Keratinocyte (primary cell): ENCODE measurements around the gene MTHFD1L. TPM values are rescaled to one million over a fixed set of nuclear protein-coding genes. Genes with fewer than 3 reads are reported as not detected.

Experiments used
- DNase-seq: peaks from one replicate; pipeline ENCODE4 v3.0.0-alpha.2; 2011; ENCODE audit warnings: low read depth, missing footprints, low spot score
- FAIRE-seq: peaks from 2 replicates; lab custom pipeline; 2011; peaks lifted over from hg19 to GRCh38; lab: Jason Lieb, UNC
- H2AFZ ChIP-seq: 2 replicates; pipeline ENCODE4 v1.6.0; 2012; ENCODE audit warnings: low read length, control low read depth, inconsistent platforms; ENCODE audit not compliant: control insufficient read depth
- H3K27ac ChIP-seq: 2 replicates; pipeline ENCODE4 v1.5.1; 2011; ENCODE audit warnings: low read length; ENCODE audit not compliant: control insufficient read depth, insufficient read depth
- H3K27me3 ChIP-seq: 3 replicates; pipeline ENCODE4 v1.6.0; 2011; ENCODE audit warnings: low read length; ENCODE audit not compliant: control insufficient read depth, insufficient read depth; ENCODE audit errors: extremely low read depth
- H3K36me3 ChIP-seq, 2 experiments: 2 replicates in 1 of 2; 3 replicates in 1 of 2; pipeline ENCODE4 v1.5.1; 2011; ENCODE audit warnings: low read length in 2 of 2, mild to moderate bottlenecking in 1 of 2; ENCODE audit not compliant: control insufficient read depth in 2 of 2, insufficient read depth in 2 of 2; ENCODE audit errors: extremely low read depth in 1 of 2
- H3K4me1 ChIP-seq: 3 replicates; pipeline ENCODE4 v1.5.1; 2011; ENCODE audit warnings: low read length; ENCODE audit not compliant: control insufficient read depth, insufficient read depth; ENCODE audit errors: extremely low read depth
- H3K4me2 ChIP-seq: 3 replicates; pipeline ENCODE4 v1.6.0; 2011; ENCODE audit warnings: low read depth, low read length; ENCODE audit not compliant: control insufficient read depth, insufficient read depth; ENCODE audit errors: extremely low read depth
- H3K4me3 ChIP-seq, 3 experiments: fragments of 200-600 bp in 1 of 3; sonication (generic) in 1 of 3; 2 replicates in 2 of 3; 3 replicates in 1 of 3; pipeline ENCODE4 v1.5.1; 2011 to 2016; ENCODE audit warnings: low read length in 3 of 3, mild to moderate bottlenecking in 3 of 3, control low read depth in 2 of 3, inconsistent platforms in 1 of 3, low read depth in 1 of 3, mixed read lengths in 1 of 3, mixed run types in 1 of 3, moderate library complexity in 1 of 3; ENCODE audit not compliant: control insufficient read depth in 2 of 3, insufficient read depth in 2 of 3; ENCODE audit errors: extremely low read depth in 1 of 3
- H3K79me2 ChIP-seq: 2 replicates; pipeline ENCODE4 v1.6.0; 2012; ENCODE audit warnings: low read length; ENCODE audit not compliant: control insufficient read depth, insufficient read depth
- H3K9ac ChIP-seq: 3 replicates; pipeline ENCODE4 v1.6.0; 2011; ENCODE audit warnings: low read length; ENCODE audit not compliant: control insufficient read depth, insufficient read depth; ENCODE audit errors: extremely low read depth
- H3K9me1 ChIP-seq: 3 replicates; pipeline ENCODE4 v1.6.0; 2011; ENCODE audit warnings: low read length; ENCODE audit not compliant: control insufficient read depth, insufficient read depth; ENCODE audit errors: extremely low read depth
- H3K9me3 ChIP-seq: 2 replicates; pipeline ENCODE4 v1.5.1; 2012; ENCODE audit warnings: low read depth, low read length; ENCODE audit not compliant: control insufficient read depth
- H4K20me1 ChIP-seq: 3 replicates; pipeline ENCODE4 v1.6.0; 2011; ENCODE audit warnings: low read length; ENCODE audit not compliant: control insufficient read depth, insufficient read depth; ENCODE audit errors: extremely low read depth
- EZH2 ChIP-seq: IDR thresholded peaks from one replicate; pipeline ENCODE4 v1.6.1; 2012; ENCODE audit warnings: inconsistent platforms, mild to moderate bottlenecking, low read length, moderate library complexity
- dilution Hi-C: fragments of 300-500 bp; cut with MboI; formaldehyde crosslinking; loops from one replicate; pipeline ENCODE4 v1.7.0; 2020; ENCODE audit warnings: low sequenced_read_pairs; ENCODE audit not compliant: extremely low pct_ligation_motif_present
- polyA plus RNA-seq, 5 experiments: library from polyadenylated mRNA; depleted of rRNA in 3 of 5; stranded (reverse) in 3 of 5; stranded (forward) in 1 of 5; unstranded in 1 of 5; fragments of >200 nt; gene quantifications; 1 replicate in 1 of 5; 2 replicates in 3 of 5; 3 replicates in 1 of 5; pipeline versions ENCODE4 v1.2.1 to v1.2.3, GENCODE V29; 2011 to 2012; ENCODE audit warnings: missing spikeins in 2 of 5, low read depth in 1 of 5, low replicate concordance in 1 of 5
- TF ChIP-seq, protein P1 (sequence below), 3 experiments: IDR thresholded peaks in 1 of 3; conservative IDR thresholded peaks in 1 of 3; optimal IDR thresholded peaks in 1 of 3; 2 replicates in 2 of 3; 3 replicates in 1 of 3; pipeline versions ENCODE3 to v1.5.1; 2011; ENCODE audit warnings: low read length in 3 of 3, mild to moderate bottlenecking in 3 of 3, moderate library complexity in 2 of 3, control low read depth in 1 of 3, inconsistent platforms in 1 of 3; ENCODE audit not compliant: insufficient read depth in 2 of 3; ENCODE audit errors: extremely low read depth in 1 of 3

The MTHFD1L gene
- polyA plus RNA-seq, 1 donor (not counting 4 experiments of a cell fraction or from before 2014, with no cell fraction given), result 38.0 TPM

DNA sequence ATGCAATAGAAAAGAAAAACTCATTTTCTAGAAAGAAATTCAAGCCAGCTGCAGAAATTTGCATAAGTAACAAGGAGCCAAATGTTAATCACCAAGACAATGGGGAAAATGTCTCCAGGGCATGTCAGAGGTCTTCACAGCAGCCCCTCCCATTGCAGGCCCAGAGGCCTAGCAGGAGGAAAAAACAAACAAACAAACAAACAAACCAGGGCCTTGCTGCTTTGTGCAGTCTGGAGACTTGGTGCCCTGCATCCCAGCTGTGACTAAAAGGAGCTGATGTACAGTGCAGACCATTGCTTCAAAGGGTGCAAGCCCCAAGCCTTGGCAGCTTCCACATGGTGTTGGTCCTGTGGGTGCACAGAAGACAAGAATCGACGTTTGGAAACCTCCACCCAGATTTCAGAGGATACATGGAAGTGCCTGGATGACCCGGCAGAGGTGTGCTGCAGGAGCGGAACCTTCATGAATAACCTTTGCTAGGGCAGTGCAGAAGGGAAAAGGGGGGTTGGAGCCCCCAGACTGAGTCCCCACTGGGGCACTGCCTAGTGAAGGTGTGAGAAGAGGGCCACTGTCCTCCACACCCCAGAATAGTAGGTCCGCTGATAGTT lies 263.4 kb downstream of the MTHFD1L start:
- H3K4me3 ChIP-seq, result no peak overlapping the region
- no peak for DNase-seq
- H4K20me1 ChIP-seq, result no peaks in the 10 kb centered on the region
- no peaks in the 10 kb centered on the region for H3K27me3 ChIP-seq
- no peaks in the 10 kb centered on the region for H3K9me1 ChIP-seq
- H3K36me3 ChIP-seq, result no peaks in the 10 kb centered on the region
- no peak overlapping the region for H3K4me2 ChIP-seq
- dilution Hi-C loops, result no loop called here
- FAIRE-seq, result no peak
- no peak for TF ChIP-seq EZH2
- TF ChIP-seq, protein P1, sequence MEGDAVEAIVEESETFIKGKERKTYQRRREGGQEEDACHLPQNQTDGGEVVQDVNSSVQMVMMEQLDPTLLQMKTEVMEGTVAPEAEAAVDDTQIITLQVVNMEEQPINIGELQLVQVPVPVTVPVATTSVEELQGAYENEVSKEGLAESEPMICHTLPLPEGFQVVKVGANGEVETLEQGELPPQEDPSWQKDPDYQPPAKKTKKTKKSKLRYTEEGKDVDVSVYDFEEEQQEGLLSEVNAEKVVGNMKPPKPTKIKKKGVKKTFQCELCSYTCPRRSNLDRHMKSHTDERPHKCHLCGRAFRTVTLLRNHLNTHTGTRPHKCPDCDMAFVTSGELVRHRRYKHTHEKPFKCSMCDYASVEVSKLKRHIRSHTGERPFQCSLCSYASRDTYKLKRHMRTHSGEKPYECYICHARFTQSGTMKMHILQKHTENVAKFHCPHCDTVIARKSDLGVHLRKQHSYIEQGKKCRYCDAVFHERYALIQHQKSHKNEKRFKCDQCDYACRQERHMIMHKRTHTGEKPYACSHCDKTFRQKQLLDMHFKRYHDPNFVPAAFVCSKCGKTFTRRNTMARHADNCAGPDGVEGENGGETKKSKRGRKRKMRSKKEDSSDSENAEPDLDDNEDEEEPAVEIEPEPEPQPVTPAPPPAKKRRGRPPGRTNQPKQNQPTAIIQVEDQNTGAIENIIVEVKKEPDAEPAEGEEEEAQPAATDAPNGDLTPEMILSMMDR (optimal IDR thresholded peaks at IDR 0.05 in 1 of 3, IDR thresholded peaks at IDR 0.05 in 1 of 3, conservative IDR thresholded peaks at IDR 0.05 in 1 of 3; ENCODE audit: extremely low read depth in 1 of 3, insufficient read depth in 2 of 3, low read length in 3 of 3), result no peak
- peaks cover 13% of the 10 kb centered on the region for H3K4me1 ChIP-seq
- no peaks in the 10 kb centered on the region for H3K79me2 ChIP-seq
- H3K27ac ChIP-seq, result no peak overlapping the region
- no peak overlapping the region for H2AFZ ChIP-seq
- no peaks in the 10 kb centered on the region for H3K9me3 ChIP-seq
- no peak overlapping the region for H3K9ac ChIP-seq

DNA sequence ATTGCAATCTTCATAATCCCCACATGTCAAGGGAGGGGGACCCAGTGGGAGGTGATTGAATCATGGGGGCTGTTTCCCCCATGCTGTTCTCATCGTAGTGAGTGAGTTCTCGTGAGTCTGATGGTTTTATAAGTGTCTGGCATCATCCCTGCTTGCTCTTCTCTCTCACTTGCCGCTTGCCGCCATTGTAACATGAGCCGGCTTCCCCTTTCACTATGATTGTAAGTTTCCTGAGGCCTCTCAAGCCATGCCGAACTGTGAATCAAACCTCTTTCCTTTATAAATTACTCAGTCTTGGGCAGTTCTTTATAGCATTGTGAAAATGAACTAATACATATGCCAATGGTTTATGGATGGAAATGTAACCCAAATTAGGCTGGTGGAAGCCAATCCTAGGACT lies 264.8 kb downstream of the MTHFD1L start:
- no peaks in the 10 kb centered on the region for H3K9me3 ChIP-seq
- no peak overlapping the region for H3K27ac ChIP-seq
- TF ChIP-seq, protein P1 (optimal IDR thresholded peaks at IDR 0.05 in 1 of 3, IDR thresholded peaks at IDR 0.05 in 1 of 3, conservative IDR thresholded peaks at IDR 0.05 in 1 of 3; ENCODE audit: extremely low read depth in 1 of 3, insufficient read depth in 2 of 3, low read length in 3 of 3), result no peak
- no peak for TF ChIP-seq EZH2
- no peaks in the 10 kb centered on the region for H3K9me1 ChIP-seq
- H4K20me1 ChIP-seq, result no peaks in the 10 kb centered on the region
- H3K9ac ChIP-seq, result no peak overlapping the region
- H3K79me2 ChIP-seq, result no peaks in the 10 kb centered on the region
- H3K4me2 ChIP-seq, result no peak overlapping the region
- no peak overlapping the region for H3K4me3 ChIP-seq
- no peak overlapping the region for H2AFZ ChIP-seq
- dilution Hi-C loops, result no loop called here
- no peak for DNase-seq
- H3K36me3 ChIP-seq, result no peaks in the 10 kb centered on the region
- peaks cover 9% of the 10 kb centered on the region for H3K4me1 ChIP-seq
- FAIRE-seq, result no peak
- no peaks in the 10 kb centered on the region for H3K27me3 ChIP-seq
